ENCODE measurements around the gene TLE5.
"Not testable (repeated sequence)": the region's sequence is repeated elsewhere in the genome, so short reads cannot be mapped to it uniquely, and the experiment has no call there.

Gene TLE5

DNA sequence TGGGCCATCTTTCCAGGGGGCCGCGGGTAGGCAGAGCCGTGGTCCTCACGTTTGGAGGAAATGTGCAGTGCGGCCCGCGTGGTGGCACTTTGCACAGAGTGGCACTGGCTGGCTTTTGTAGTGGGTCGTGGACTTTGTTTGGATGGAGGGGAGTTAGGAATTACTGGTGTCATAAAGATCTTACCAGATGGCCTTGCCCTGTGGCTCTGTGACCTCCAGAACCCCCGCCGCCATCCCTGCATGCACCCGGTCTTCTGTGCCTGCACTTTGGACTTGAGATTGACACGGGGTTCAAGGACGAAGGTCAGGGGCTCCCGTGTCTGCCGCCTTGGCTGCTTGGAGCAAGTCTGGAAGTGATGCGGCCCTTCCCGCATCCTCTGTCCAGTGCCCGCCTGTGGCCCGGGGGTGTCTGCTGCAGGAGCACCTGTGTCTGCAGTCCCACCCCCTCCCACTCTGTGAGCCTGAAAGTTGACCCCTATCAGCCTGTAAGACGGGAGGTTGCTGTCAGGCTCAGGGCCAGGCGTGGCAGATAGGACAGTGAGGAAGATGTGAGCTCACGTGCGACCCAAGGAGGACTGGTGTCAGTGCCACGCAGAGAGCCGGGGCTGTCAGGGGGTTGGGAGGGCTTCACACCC is 34.1 kb upstream of the TLE5 start:
- DNase-seq (ENCODE audit: low spot score) = no peak

DNA sequence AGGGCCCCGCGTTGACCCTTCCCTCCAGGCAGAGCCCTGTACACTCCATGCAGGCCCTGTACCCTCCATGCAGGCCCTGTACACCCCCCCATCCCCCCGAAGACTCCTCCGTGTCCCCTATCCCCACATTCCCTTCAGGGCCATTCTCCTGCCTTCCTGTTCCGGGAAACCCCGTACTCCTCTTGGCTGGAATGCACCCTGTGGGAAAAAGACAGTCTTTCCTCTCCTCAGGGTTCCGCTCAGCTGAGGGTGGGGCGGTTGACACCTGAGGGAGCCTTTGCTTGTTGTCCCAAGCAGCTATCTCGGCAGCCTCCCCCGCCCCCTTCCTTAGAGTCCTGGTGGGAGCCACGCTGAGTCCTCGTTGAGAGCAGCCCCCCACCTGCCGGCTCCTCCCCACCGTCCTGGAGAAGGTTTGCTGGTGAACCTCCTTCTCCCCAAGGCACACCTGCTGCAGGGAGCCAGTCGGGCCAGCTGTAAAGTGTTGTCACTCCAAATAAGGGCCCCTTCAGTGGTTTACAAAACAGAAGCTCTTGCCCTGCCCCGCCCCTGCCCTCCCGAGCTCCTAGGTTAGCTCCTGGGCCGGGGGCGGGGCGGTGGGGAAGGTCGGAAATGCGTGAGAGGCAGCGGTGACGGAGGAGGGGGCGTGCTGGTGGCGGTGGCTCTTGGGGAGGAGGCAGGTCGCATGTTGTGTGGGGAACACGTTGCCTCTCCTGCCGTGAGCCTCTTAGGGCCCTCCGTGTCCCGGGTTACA is 33.3 kb upstream of the TLE5 start:
- DNase-seq (ENCODE audit: low spot score) = no peak

DNA sequence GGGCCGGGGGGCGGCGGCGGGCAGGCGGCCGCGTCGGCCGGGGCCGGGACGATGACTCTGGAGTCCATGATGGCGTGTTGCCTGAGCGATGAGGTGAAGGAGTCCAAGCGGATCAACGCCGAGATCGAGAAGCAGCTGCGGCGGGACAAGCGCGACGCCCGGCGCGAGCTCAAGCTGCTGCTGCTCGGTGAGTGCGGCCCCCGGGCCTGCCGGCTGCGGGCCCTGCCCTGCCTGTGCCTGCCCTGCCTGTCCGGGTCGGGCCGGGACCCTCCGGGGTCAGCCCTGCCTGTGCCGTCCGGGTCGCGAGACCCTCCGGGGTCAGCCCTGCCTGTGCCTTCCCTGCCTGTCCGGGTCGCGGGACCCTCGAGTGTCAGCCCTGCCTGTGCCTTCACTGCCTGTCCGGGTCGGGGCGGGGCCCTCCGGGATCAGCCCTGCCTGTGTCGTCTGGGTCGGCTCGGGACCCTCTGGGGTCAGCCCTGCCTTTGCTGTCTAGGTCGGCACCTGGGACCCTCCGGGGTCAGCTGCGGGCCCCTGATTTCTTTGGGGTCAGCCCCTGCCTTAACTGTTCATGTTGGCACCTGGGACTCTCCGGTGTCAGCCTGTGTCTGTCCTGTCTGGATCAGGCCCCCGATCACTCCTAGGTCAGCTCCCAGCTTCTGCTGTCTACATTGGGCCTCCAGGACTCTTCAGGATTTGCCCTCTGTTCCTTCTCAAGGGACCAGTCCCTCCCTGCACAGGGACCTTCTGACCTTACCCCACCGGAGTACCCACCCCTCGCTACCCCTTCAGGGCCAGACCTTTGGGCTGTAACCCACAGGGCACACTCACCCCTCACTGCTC is 32.5 kb upstream of the TLE5 start:
- DNase-seq (ENCODE audit: low spot score) = no peak

DNA sequence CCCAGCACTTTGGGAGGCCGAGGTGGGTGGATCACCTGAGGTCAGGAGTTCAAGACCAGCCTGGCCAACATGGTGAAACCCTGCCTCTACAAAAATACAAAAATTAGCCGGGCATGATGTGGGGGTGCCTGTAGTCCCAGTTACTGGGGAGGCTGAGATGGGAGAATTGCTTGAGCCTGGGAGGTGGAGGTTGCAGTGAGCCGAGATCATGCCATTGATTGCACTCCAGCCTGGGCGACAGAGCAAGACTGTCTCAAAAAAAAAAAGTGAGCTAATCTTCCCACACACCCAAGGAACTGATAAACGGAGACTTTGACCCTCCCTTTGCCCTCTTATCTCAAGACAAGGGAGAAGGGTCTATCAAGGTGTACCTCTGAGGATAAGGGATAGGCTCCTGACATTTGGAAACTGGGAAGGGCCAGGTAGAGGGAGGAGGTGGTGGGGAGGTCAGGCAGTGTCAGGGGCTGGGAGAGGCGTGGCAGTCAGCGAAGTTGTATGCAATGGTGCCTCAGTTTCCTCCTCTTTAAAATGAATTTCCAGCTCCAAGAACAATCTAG is 27.1 kb upstream of the TLE5 start:
- not testable (repeated sequence) for DNase-seq (ENCODE audit: low spot score)

DNA sequence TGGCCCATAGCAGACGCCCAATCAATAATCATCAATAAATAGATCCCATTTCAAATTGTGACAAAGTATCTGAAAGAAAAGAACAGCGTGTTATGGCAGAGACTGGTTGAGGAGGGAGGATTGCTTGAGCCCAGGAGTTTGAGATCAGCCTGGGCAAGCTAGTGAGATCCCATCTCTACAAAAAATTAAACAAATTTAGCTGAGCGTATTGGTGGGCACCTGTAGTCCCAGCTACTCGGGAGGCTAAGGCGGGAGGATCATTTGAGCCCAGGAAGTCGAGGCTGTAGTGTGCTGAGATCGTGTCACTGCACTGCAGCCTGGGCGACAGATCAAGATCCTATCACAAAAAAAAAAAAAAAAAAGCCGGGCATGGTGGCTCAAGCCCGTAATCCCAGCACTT is 25.5 kb upstream of the TLE5 start:
- DNase-seq (ENCODE audit: low spot score) = no peak

DNA sequence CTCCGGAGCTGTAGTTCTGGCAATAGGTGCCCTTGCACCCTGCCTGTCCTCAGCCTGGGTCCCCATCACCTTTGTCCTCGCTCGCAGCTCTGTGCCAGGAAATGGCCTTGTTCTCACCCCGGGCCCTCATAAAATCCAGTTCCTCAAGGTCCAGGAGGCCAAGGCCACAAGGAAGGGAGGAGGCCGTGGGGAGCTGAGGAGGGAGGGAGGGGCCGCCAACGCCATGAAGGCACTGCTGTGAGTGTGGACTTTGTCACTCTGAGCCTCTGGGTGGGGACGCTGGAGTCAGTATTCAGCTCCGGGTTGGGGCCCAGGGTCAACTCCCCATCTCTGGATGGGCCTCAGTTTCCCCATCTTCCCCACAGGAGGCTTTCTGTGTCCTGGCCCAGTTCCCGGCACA is 22.6 kb upstream of the TLE5 start:
- DNase-seq (ENCODE audit: low spot score) = no peak

DNA sequence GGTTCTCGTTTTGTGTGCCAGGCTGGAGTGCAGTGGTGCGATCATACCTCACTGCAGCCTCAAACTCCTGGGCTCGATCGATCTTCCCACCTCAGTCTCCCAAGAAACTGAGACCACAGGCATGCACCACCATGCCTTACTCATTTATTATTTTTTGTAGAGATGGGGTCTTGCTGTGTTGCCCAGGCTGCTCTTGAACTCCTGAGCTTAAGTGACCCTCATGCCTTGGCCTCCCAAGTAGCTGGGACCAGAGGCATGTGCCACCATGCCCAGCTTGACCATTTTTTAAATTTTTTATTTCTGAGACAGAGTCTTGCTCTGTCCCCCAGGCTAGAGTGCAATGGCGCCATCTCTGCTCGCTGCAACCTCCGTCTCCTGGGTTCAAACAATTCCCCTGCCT is 21.7 kb upstream of the TLE5 start:
- DNase-seq (ENCODE audit: low spot score) = no peak

DNA sequence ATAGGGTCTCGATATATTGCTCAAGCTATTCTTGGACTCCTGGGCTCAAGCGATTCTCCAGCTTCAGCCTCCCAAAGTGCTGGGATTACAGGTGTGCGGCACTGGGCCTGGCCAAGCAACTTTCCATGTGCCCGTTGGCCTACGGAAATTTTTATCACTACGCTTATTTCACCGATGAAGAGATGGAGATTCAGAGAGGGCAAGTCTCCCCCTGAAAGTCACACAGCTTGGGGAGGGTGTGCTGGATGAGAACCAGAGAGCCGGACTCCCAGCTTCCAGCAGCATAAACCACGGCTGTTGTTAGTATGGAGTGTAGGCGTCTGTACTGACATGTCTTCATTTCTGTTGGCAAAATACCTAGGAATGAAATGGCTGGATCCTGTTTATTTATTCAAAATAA is 20.0 kb upstream of the TLE5 start:
- DNase-seq (ENCODE audit: low spot score) = no peak

DNA sequence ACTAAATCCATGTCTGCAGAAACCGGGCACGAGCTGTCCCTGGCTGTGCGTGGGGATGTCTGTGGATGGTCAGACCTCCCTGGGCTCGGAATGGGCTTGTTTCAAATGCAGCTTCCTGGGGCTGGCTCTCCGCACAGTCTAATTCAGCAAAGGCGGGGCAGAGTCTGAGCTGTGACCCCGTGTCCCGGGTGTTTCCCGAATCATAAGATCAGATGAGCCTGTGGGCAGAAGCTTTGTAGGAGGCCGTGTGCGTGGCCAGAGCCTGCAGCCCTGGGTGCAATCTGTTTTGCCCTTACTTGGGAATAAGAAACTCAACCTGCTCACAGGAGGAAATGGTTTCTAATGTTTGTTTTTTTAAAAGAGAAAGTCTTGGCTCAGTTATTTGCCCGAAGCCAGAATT is 18.0 kb upstream of the TLE5 start:
- no peak for DNase-seq (ENCODE audit: low spot score)

DNA sequence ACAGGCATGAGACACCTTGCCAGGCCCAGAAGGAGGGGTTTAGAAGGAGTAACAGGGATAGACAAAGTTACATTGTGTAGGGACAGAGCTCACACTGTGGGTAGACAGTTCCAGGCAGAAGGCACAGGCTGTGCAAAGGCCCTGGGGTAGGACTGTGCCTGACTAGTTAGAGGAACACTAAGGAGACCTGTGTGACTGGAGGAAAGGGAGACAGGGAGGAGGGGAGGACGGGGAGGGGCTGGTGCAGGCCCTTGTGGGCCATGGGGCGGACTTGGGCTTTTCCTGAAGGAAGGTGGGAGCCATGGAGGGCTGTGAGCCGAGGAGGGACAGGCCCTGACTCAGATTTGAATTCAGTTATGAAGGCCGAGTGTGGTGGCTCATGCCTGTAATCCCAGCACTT is 17.3 kb upstream of the TLE5 start:
- DNase-seq (ENCODE audit: low spot score) = no peak

DNA sequence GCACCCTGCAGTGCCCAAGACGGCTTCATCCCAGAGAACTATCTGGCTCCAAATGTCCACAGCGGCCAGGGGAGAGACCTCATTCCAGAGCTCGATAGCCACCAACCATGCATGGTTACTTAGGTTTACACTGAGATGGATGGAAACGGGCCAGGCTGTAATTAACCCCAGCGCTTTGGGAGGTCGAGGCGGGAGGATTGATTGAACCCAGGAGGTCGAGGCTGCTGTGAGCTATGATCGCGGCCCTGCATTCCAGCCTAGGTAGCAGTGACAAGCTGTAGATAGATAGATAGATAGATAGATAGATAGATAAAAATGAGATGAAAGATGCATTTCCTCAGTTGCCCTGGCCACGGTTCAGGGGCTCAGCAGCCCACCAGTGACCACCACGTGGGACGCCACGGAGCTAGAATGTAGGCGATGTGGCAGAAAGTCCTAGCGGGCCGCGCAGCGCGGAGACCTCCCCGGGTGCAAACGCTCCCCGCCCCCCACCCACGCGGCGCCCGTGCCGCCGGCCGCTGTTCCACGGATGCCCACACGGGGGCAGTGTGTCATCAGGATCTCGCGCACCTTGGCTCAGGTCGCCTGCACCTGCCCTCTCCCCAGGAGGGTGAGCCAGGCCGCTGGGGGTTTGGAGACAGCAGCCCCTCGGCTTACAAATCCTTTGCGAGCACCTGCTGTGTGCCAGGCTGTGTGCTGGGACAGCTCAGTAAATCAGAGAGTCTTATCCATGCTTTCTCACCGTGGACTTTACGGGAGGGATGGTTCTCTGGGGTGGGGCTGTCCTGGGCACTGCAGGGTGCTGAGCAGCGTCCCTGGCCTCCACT is 13.5 kb upstream of the TLE5 start:
- DNase-seq (ENCODE audit: low spot score) = peak; percentile 74

DNA sequence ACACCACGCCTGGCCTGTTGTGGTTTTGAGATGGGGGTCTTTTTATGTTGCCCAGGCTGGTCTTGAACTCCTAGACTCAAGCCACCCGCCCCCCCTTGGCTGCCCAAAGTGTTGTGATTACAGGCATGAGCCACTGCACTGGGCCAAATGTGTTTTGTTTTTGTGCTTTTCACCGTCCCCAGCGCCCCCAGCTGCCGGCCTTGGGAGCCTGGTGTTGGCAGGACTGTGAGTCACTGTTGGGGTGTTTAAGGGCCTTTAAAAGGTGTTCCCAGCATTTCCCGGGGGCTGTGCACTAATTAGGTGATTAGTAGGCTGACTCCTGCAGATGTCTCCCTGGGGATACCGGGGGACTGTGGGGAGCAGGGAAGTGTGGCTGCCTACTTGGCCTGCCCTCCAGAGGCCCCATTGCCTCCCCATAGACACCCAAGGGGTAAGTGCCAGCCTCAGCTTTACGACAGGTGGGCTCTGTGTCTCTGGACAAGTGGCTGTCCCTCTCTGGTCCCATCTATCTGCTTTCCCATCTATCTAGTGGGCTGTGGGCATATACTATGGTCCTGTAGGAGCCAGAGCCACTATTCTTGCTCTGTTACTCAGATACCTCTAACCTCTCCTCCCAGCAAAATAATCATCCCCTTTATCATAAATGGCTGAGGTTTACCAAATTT is 11.8 kb upstream of the TLE5 start:
- DNase-seq (ENCODE audit: low spot score) = peak; percentile 18

DNA sequence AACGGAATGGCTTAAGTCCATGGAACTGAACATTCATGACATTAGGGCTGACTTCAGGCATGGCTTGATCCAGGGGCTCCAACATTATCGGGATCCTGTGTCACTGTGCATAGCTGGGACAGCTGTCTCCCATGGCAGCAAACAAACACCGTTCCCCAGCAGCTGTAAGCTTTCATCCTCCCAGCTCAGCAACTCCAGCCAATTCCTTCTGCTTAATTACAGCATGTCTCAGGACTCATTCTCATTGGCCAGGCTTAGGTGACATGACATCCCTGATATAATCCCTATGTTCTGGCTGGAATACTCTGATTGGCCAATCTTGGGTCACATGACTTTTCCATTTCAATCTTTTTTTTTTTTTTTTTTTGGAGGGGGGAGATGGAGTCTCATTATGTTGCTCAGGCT is 10.9 kb upstream of the TLE5 start:
- DNase-seq (ENCODE audit: low spot score) = peak; percentile 83

DNA sequence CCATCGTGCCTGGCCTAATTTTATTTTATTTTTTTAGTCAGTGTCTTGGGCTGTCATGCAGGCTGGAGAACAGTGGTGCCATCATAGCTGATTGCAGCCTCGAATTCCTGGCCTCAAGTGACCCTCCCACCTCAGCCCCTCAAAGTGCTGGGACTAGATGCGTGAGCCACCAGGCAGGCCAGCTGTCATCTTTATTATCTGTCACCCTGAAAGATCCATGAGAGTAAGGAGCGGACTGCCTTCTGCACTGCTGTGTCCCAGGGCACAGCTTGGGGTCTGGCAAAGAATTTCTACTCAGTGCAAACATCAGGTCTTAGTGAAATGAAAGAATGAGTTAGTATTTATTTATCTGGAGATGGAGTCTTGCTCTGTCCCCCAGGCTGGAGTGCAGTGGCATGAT is 9.5 kb upstream of the TLE5 start:
- DNase-seq (ENCODE audit: low spot score) = peak; percentile 8

DNA sequence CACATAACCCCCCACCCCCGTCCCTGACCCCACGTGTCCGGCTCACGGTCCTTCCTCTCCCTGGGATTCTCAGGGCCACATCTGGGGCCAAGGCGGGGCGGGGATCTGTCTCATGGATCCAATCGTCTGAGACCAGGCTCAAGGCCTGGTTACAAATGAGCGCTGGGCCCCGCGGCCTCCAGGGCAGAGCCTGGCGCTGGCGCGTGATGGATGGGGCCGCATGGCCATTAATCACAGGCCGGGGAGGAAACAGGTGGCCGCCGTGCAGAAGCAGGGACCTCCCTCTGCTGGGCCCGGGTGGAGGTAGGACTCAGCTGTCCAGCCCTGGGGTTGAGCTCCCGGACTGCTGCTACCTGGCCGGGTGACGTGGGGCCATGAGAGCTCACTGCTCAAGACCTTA is 5.8 kb upstream of the TLE5 start:
- no peak for DNase-seq (ENCODE audit: low spot score)

DNA sequence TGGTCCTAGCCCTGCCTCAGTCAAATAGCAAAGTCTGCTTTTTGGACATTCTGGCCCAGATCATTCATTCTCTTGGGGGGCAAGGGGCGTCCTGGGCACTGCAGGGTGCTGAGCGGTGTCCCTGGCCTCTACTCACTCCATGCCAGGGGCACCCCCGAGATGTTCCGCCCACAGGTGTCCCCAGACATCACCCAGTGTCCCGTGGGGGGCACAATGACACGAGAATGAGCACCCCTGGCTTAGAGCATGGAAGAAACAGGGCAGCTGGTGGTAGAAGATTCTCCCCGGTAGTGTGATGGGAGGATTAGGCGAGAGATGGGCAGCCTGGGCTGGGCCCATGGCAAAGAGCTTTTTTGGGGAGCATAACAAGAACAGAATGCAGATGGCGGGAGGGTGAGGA is 5.3 kb upstream of the TLE5 start:
- DNase-seq (ENCODE audit: low spot score) = no peak

DNA sequence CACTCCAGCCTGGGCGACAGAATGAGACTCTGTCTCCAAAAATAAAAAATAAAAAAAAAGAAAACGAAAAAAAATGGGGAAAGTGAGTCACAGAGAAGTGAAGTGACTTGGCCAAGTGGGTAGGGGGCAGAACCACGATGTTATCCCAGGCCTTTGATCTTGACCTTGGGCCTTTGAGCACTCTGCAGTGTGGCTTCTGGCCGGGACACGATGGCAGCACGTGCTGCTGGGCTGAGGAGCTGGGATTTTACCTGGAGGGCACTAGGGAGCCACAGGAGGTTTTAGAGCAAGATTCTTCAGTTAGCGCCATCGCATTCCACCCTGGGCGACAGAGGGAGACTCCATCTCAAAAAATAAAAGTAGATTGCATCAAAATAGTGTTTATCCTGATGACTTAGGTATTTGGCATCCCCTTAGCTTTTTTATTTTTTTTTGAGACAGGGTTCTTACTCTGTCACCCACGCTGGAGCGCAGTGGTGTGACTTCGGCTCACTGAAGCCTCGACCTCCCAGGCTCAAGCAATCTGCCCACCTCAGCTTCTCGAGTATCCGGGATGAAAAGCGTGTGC is 4.3 kb upstream of the TLE5 start:
- DNase-seq (ENCODE audit: low spot score) = no peak

DNA sequence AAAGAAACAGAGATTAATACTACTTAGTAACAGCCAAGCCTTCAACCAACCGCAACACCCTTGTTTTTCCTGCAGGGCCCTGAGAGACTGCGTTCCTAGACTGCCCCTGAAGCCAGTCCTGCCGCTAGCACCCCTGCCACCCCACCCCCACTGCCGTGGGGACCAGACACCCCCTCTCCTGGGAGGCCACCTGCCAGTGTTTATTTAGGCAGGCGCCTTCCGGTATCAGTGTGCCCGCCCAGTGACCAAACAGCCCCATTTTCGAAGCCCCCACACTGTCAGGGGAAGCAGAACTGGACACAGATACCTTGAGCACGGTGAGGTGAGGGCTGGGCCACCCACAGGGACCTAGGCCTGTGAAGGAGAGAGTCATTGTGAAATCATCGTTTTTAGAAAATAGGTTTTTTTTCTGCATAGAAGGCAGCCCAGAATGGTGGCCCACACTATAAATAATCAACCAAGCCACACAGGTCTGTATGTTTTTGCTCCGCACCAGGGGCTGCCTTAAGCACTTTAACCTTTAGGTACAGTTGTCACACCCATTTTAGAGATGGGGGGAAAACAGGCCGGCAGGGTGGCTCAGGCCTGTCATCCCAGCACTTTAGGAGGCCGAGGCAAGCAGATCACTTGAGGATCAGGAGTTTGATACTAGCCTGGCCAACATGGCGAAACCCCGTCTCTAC is 3.5 kb upstream of the TLE5 start:
- DNase-seq (ENCODE audit: low spot score) = no peak

DNA sequence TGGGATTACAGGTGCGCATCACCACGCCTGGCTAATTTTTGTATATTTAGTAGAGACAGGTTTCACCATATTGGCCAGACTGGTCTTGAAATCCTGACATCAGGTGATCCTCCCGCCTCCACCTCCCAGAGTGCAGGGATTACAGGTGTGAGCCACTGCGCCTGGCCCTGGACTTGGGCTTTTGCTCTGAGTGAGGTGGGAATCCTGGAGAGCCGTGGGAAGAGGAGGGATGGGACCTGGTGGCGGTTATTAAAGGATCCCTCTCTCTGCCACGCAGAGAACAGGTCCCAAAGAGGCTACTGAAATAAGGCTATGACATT is 1.7 kb upstream of the TLE5 start:
- DNase-seq (ENCODE audit: low spot score) = no peak

All from AG08396 (cell line).